Gastrocnemius medialis (tissue), 4 donors: ENCODE measurements around the gene ARHGAP28.

ENCODE experiments used
- CTCF ChIP-seq, 5 experiments: fragments of 450-650 bp in 3 of 5; fragments of 200-600 bp in 2 of 5; sonication (generic) in 2 of 5; IDR thresholded peaks in 4 of 5; conservative IDR thresholded peaks in 1 of 5; 1 replicate in 4 of 5; 2 replicates in 1 of 5; pipeline ENCODE4 v1.5.1; 2016 to 2019; ENCODE audit warnings: antibody characterized with exemption in 5 of 5, mild to moderate bottlenecking in 3 of 5, moderate library complexity in 3 of 5
- POLR2A ChIP-seq, 2 donors: fragments of 450-650 bp; IDR thresholded peaks; one replicate each; pipeline ENCODE4 v1.6.1; 2017; ENCODE audit warnings: antibody characterized with exemption in 2 of 2, mild to moderate bottlenecking in 2 of 2, moderate library complexity in 2 of 2

- TF ChIP-seq CTCF (IDR thresholded peaks at IDR 0.05 in 4 of 5, conservative IDR thresholded peaks at IDR 0.05 in 1 of 5) = no peak
- no peak for TF ChIP-seq POLR2A (IDR thresholded peaks at IDR 0.05)
These were observed 222.0 kb downstream of the ARHGAP28 start for GRCh38 chr18:6951336-6952090.
